ENCODE results near the gene CREB5. TPM values are rescaled to one million over a fixed set of nuclear protein-coding genes. Genes with fewer than 3 reads are reported as not detected.

Gene CREB5
- total and polyA plus RNA-seq, 2 donors (not counting 3 experiments of a cell fraction or from before 2014, with no cell fraction given): 19.6 to 28.4 TPM

- DNase-seq (ENCODE audit: low read depth, low spot score): no peak
- H3K79me2 ChIP-seq (ENCODE audit: control insufficient read depth, insufficient read depth, low read length): no peaks in the 10 kb centered on the region
- no peak overlapping the region for H3K4me2 ChIP-seq (ENCODE audit: insufficient read depth, low read length)
- H3K27me3 ChIP-seq (ENCODE audit: control insufficient read depth in 2 of 2, insufficient read depth in 2 of 2, low read length in 2 of 2): peaks cover 0 to 5% of the 10 kb centered on the region in 2 experiments
- no peak overlapping the region for H2AFZ ChIP-seq (ENCODE audit: low read depth, low read length)
- no peak for FAIRE-seq
- H3K4me3 ChIP-seq (replicated peaks in 1 of 3; ENCODE audit: insufficient read depth in 1 of 3, low read depth in 1 of 3, low read length in 3 of 3): no peak overlapping the region
- ChIA-PET CTCF (no interaction called here), POLR2A (no interaction called here)
- TF ChIP-seq JUN (IDR thresholded peaks at IDR 0.05; ENCODE audit: borderline replicate concordance, insufficient read depth, insufficient read length, low read depth) (no peak), MYC (IDR thresholded peaks at IDR 0.05; ENCODE audit: low read depth, low read length) (no peak), POLR2AphosphoS5 (IDR thresholded peaks at IDR 0.05; ENCODE audit: insufficient read depth, low read depth, low read length) (no peak), FOS (IDR thresholded peaks at IDR 0.05; ENCODE audit: borderline replicate concordance, insufficient read depth, low read length) (no peak)
- no peaks in the 10 kb centered on the region for H3K4me1 ChIP-seq (ENCODE audit: control insufficient read depth, extremely low read depth, insufficient read depth, low read length)
- no peak overlapping the region for H3K9ac ChIP-seq (replicated peaks; ENCODE audit: extremely low read depth, insufficient read depth, low read length)
- dilution Hi-C loops (cut with MboI; ENCODE audit: extremely low pct_ligation_motif_present, low sequenced_read_pairs): no loop called here
- no TSS peak for BruUV-seq (replicated peaks)
- no peaks in the 10 kb centered on the region for H3K9me1 ChIP-seq (replicated peaks; ENCODE audit: control insufficient read depth, extremely low read depth, insufficient read depth, low read length)
- H3K9me3 ChIP-seq (replicated peaks; ENCODE audit: control insufficient read depth, insufficient read depth, low read length): no peaks in the 10 kb centered on the region
- no peaks in the 10 kb centered on the region for H3K36me3 ChIP-seq (ENCODE audit: control insufficient read depth in 2 of 2, extremely low read depth in 1 of 2, insufficient read depth in 2 of 2, low read length in 2 of 2)
- intact Hi-C loops (cut with micrococcal nuclease): no loop called here
- no peaks in the 10 kb centered on the region for H4K20me1 ChIP-seq (replicated peaks; ENCODE audit: control insufficient read depth, extremely low read depth, insufficient read depth, low read length)
- no peak overlapping the region for H3K27ac ChIP-seq (ENCODE audit: insufficient read depth, low read depth, low read length)
Measured at GRCh38 chr7:28641752-28642545, 229.6 kb downstream of the CREB5 start.

DNA sequence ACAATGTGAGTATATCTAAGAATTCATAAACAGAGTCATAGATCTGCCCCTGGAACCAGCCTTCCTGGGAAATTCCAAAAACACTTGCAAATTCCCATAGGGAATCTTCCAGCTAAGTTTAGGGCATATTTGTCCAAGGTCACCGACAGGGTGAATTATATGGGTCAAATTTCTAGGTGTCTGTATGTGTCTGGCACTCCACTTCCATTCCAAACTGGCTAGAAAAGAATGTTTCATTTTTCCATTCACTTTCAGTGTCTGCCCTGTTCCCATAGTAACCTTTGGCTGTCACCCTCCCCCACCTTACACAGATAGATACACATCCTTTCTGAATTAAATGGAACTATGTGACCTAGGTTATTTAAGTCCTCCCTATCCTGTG is 230.9 kb downstream of the CREB5 start:
- POLR2A ChIA-PET: no interaction called here

More for the DNA sequence above, 230.9 kb downstream of the CREB5 start:
- TF ChIP-seq GATA2 (IDR thresholded peaks at IDR 0.05; ENCODE audit: insufficient read depth, insufficient read length, low read depth, low read length) (no peak), FOS (IDR thresholded peaks at IDR 0.05; ENCODE audit: borderline replicate concordance, insufficient read depth, low read length) (no peak), POLR2AphosphoS5 (IDR thresholded peaks at IDR 0.05; ENCODE audit: insufficient read depth, low read depth, low read length) (no peak), POLR2A (IDR thresholded peaks at IDR 0.05; ENCODE audit: low read depth, low read length) (no peak), EZH2 (IDR thresholded peaks at IDR 0.05; ENCODE audit: borderline replicate concordance, low read depth, low read length, severe bottlenecking) (no peak), MYC (IDR thresholded peaks at IDR 0.05; ENCODE audit: low read depth, low read length) (no peak), JUN (IDR thresholded peaks at IDR 0.05; ENCODE audit: borderline replicate concordance, insufficient read depth, insufficient read length, low read depth) (no peak)
- TF ChIP-seq, protein P1, sequence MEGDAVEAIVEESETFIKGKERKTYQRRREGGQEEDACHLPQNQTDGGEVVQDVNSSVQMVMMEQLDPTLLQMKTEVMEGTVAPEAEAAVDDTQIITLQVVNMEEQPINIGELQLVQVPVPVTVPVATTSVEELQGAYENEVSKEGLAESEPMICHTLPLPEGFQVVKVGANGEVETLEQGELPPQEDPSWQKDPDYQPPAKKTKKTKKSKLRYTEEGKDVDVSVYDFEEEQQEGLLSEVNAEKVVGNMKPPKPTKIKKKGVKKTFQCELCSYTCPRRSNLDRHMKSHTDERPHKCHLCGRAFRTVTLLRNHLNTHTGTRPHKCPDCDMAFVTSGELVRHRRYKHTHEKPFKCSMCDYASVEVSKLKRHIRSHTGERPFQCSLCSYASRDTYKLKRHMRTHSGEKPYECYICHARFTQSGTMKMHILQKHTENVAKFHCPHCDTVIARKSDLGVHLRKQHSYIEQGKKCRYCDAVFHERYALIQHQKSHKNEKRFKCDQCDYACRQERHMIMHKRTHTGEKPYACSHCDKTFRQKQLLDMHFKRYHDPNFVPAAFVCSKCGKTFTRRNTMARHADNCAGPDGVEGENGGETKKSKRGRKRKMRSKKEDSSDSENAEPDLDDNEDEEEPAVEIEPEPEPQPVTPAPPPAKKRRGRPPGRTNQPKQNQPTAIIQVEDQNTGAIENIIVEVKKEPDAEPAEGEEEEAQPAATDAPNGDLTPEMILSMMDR (IDR thresholded peaks at IDR 0.05; ENCODE audit: extremely low read depth in 1 of 2, insufficient read depth in 1 of 2, low read depth in 1 of 2, low read length in 2 of 2): no peak
- TF ChIP-seq, protein P2, sequence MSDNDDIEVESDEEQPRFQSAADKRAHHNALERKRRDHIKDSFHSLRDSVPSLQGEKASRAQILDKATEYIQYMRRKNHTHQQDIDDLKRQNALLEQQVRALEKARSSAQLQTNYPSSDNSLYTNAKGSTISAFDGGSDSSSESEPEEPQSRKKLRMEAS (IDR thresholded peaks at IDR 0.05; ENCODE audit: insufficient read depth, insufficient read length): no peak
- no peak overlapping the region for H3K4me3 ChIP-seq (replicated peaks in 1 of 3; ENCODE audit: insufficient read depth in 1 of 3, low read depth in 1 of 3, low read length in 3 of 3)
- no peaks in the 10 kb centered on the region for H3K79me2 ChIP-seq (ENCODE audit: control insufficient read depth, insufficient read depth, low read length)
- intact Hi-C loops (cut with micrococcal nuclease) (no loop called here), dilution Hi-C loops (cut with MboI; ENCODE audit: extremely low pct_ligation_motif_present, low sequenced_read_pairs) (no loop called here)
- no peak overlapping the region for H3K4me2 ChIP-seq (ENCODE audit: insufficient read depth, low read length)
- H3K9ac ChIP-seq (replicated peaks; ENCODE audit: extremely low read depth, insufficient read depth, low read length): no peak overlapping the region
- H3K4me1 ChIP-seq (ENCODE audit: control insufficient read depth, extremely low read depth, insufficient read depth, low read length): no peaks in the 10 kb centered on the region
- no peak for FAIRE-seq
- CTCF ChIA-PET: no interaction called here
- H3K36me3 ChIP-seq (ENCODE audit: control insufficient read depth in 2 of 2, extremely low read depth in 1 of 2, insufficient read depth in 2 of 2, low read length in 2 of 2): no peaks in the 10 kb centered on the region
- H4K20me1 ChIP-seq (replicated peaks; ENCODE audit: control insufficient read depth, extremely low read depth, insufficient read depth, low read length): no peaks in the 10 kb centered on the region
- H3K9me3 ChIP-seq (replicated peaks; ENCODE audit: control insufficient read depth, insufficient read depth, low read length): no peaks in the 10 kb centered on the region
- no TSS peak for BruUV-seq (replicated peaks)
- peaks cover 0 to 5% of the 10 kb centered on the region in 2 experiments for H3K27me3 ChIP-seq (ENCODE audit: control insufficient read depth in 2 of 2, insufficient read depth in 2 of 2, low read length in 2 of 2)
- no peak for DNase-seq (ENCODE audit: low read depth, low spot score)
- H3K9me1 ChIP-seq (replicated peaks; ENCODE audit: control insufficient read depth, extremely low read depth, insufficient read depth, low read length): no peaks in the 10 kb centered on the region
- H3K27ac ChIP-seq (ENCODE audit: insufficient read depth, low read depth, low read length): no peak overlapping the region
- no peak overlapping the region for H2AFZ ChIP-seq (ENCODE audit: low read depth, low read length)

All from endothelial cell of umbilical vein (primary cell).